Common myeloid progenitor, CD34-positive (primary cell): ENCODE data around the gene DOCK9.

Source experiments
- CTCF ChIA-PET: fragments of 350-600 bp; sonication (Branson Sonifier 250); formaldehyde crosslinking; loops from one replicate; lab custom pipeline; 2021; ENCODE audit warnings: antibody characterized with exemption; lab: Charles Lee
- POLR2A ChIA-PET: fragments of 350-600 bp; sonication (Branson Sonifier 250); formaldehyde crosslinking; loops from one replicate; lab custom pipeline; 2021; ENCODE audit warnings: antibody characterized with exemption; lab: Charles Lee
- DNase-seq, 3 donors: peaks; one replicate each; pipeline versions ENCODE4 v3.0.0 to v3.0.0-alpha.2; 2013
- H3K27ac ChIP-seq, 2 experiments: 1 replicate in 1 of 2; 2 replicates in 1 of 2; pipeline ENCODE4 v1.7.0; 2013; ENCODE audit warnings: inconsistent platforms in 2 of 2, low read length in 2 of 2, mild to moderate bottlenecking in 2 of 2, low read depth in 1 of 2, moderate library complexity in 1 of 2; ENCODE audit not compliant: severe bottlenecking in 2 of 2, insufficient read depth in 1 of 2, poor library complexity in 1 of 2
- H3K27me3 ChIP-seq, 5 experiments: replicated peaks in 2 of 5; 1 replicate in 3 of 5; 2 replicates in 2 of 5; pipeline versions ENCODE4 v1.6.1 to v1.7.0; 2013; ENCODE audit warnings: low read length in 4 of 5, mild to moderate bottlenecking in 2 of 5, moderate library complexity in 2 of 5, inconsistent platforms in 1 of 5; ENCODE audit not compliant: insufficient read depth in 5 of 5, control insufficient read depth in 4 of 5
- H3K36me3 ChIP-seq, 4 experiments: 1 replicate in 2 of 4; 2 replicates in 2 of 4; pipeline versions ENCODE4 v1.6.1 to v1.7.0; 2013; ENCODE audit warnings: low read length in 3 of 4, control low read depth in 1 of 4, mild to moderate bottlenecking in 1 of 4; ENCODE audit not compliant: control insufficient read depth in 4 of 4, insufficient read depth in 4 of 4
- H3K4me1 ChIP-seq, 4 experiments: 1 replicate in 3 of 4; 2 replicates in 1 of 4; pipeline versions ENCODE4 v1.6.1 to v1.7.1; 2013; ENCODE audit warnings: low read length in 3 of 4, mild to moderate bottlenecking in 3 of 4, control low read depth in 1 of 4, inconsistent platforms in 1 of 4, moderate library complexity in 1 of 4; ENCODE audit not compliant: control insufficient read depth in 4 of 4, insufficient read depth in 4 of 4; ENCODE audit errors: control extremely low read depth in 1 of 4
- H3K4me3 ChIP-seq, 7 experiments: 1 replicate in 4 of 7; 2 replicates in 3 of 7; pipeline versions ENCODE4 v1.5.1 to v1.7.0; 2013; ENCODE audit warnings: mild to moderate bottlenecking in 7 of 7, low read length in 6 of 7, moderate library complexity in 6 of 7, inconsistent platforms in 2 of 7, low read depth in 2 of 7, control low read depth in 1 of 7; ENCODE audit not compliant: insufficient read depth in 4 of 7, control insufficient read depth in 1 of 7; ENCODE audit errors: extremely low read depth in 1 of 7
- H3K9me3 ChIP-seq, 5 experiments: 1 replicate in 4 of 5; 2 replicates in 1 of 5; pipeline versions ENCODE4 v1.6.1 to v1.7.1; 2013; ENCODE audit warnings: low read length in 4 of 5, mild to moderate bottlenecking in 2 of 5, inconsistent platforms in 1 of 5, low read depth in 1 of 5, moderate library complexity in 1 of 5; ENCODE audit not compliant: control insufficient read depth in 4 of 5, insufficient read depth in 2 of 5; ENCODE audit errors: control extremely low read depth in 1 of 5
- WGBS: methylation state at CpG from one replicate; pipeline ENCODE4 v1.1.5; 2013; ENCODE audit not compliant: insufficient coverage; 5-methylcytosine and 5-hydroxymethylcytosine counted together

Gene DOCK9

DNA sequence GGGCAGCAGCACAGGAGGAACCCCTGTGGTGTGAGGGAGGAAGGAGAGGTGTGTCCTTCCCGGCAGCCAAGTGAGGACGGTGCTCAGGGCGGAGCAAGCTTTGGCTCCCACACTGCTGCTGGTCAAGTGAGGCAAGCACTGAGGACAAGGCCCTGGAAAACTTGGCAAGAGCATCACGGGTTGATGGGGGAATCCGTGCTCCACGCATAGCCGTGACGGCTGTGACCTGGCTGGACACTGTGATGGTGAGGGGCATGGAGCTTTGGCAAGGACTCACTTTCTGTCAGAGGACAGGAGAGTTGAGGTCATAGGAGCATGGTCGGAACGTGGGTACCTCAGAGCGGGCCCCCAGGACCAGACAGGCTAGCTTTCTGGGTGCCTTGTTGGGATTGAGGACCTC lies 196.4 kb downstream of the DOCK9 start:
- no peaks in the 10 kb centered on the region for H3K4me1 ChIP-seq
- no peak overlapping the region for H3K4me3 ChIP-seq
- ChIA-PET POLR2A (no interaction called here), CTCF (no interaction called here)
- H3K36me3 ChIP-seq, result no peaks in the 10 kb centered on the region
- H3K27me3 ChIP-seq, result peaks cover 0 to 34% (median 2%) of the 10 kb centered on the region in 5 experiments
- H3K9me3 ChIP-seq, result peaks cover 0 to 2% (median 0%) of the 10 kb centered on the region in 5 experiments
- DNase-seq, result no peak
- WGBS, result 93% methylated on average over 8 of the region's 11 CpGs
- H3K27ac ChIP-seq, result no peak overlapping the region

DNA sequence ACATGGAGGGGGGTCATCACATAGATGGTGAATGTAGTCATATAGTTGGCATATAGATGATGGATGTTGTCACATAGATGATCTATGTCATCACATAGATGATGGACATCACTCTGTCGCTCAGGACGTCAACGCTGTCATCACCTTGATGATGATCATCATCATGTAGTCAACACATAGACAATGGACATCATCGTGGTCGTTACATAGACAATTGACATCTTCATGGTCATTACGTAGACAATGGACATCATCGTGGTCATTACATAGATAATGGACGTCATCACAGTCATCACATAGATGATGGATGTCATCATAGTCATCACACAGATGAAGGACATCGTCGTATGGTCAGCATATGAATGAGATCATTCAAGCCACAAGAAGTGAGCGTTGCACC lies 196.8 kb downstream of the DOCK9 start:
- peaks cover 0 to 2% (median 0%) of the 10 kb centered on the region in 5 experiments for H3K9me3 ChIP-seq
- no peaks in the 10 kb centered on the region for H3K36me3 ChIP-seq
- DNase-seq, result no peak
- POLR2A ChIA-PET, result no interaction called here
- CTCF ChIA-PET, result no interaction called here
- no peak overlapping the region for H3K4me3 ChIP-seq
- no peaks in the 10 kb centered on the region for H3K4me1 ChIP-seq
- WGBS, result 79% methylated on average over 11 of the region's 11 CpGs
- peaks cover 0 to 31% (median 2%) of the 10 kb centered on the region in 5 experiments for H3K27me3 ChIP-seq
- no peak overlapping the region for H3K27ac ChIP-seq

DNA sequence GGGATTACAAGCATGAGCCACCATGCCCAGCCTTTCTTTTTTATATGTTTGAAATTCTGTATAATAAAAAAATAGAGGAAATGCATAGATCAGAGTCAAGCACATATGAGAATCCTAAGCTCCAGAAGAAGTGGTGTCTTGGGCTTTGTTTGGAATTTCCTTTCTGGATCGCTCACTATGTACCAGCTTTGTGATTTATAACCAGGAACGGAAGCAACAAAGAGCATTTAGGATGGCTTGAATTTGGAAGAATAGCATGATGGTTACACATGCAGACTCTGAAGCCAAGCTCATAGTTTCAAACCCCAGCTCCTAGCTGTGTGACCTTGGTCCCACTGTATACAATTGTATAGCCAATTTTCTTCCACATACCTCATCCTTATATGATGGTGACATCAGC lies 197.4 kb downstream of the DOCK9 start:
- no peak for DNase-seq
- Histone ChIP-seq H3K4me1 (no peaks in the 10 kb centered on the region), H3K9me3 (peaks cover 0 to 2% (median 0%) of the 10 kb centered on the region in 5 experiments), H3K27me3 (peaks cover 0 to 28% (median 2%) of the 10 kb centered on the region in 5 experiments), H3K4me3 (no peak overlapping the region), H3K36me3 (no peaks in the 10 kb centered on the region), H3K27ac (no peak overlapping the region)
- WGBS, result 32% methylated on average over 2 of the region's 2 CpGs
- CTCF ChIA-PET, result no interaction called here
- POLR2A ChIA-PET, result no interaction called here

DNA sequence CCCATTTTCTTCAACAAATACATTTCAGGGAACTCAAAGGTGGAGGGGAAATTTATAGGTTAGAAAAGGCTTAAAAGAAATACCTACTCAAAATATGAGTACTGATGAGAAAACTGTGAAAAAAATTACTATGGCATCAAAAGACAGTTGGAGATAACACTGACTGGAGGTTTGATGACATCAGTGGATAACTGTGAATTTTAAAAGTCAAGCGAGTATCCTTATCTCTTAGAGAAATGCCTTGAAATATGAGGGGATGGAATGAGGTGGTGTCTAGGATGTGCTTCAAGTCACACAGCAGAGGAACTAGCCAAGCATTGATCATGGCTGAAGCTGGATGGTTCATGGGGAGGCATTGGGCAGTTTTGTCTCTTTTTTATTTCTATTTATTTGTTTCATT lies 198.2 kb downstream of the DOCK9 start:
- H3K9me3 ChIP-seq, result peaks cover 0 to 2% (median 0%) of the 10 kb centered on the region in 5 experiments
- DNase-seq, result no peak
- WGBS, result 80% methylated on average over 1 of the region's 1 CpG
- ChIA-PET POLR2A (no interaction called here), CTCF (no interaction called here)
- no peak overlapping the region for H3K4me3 ChIP-seq
- H3K36me3 ChIP-seq, result no peaks in the 10 kb centered on the region
- H3K4me1 ChIP-seq, result no peaks in the 10 kb centered on the region
- H3K27me3 ChIP-seq, result peaks cover 0 to 24% (median 2%) of the 10 kb centered on the region in 5 experiments
- H3K27ac ChIP-seq, result no peak overlapping the region

DNA sequence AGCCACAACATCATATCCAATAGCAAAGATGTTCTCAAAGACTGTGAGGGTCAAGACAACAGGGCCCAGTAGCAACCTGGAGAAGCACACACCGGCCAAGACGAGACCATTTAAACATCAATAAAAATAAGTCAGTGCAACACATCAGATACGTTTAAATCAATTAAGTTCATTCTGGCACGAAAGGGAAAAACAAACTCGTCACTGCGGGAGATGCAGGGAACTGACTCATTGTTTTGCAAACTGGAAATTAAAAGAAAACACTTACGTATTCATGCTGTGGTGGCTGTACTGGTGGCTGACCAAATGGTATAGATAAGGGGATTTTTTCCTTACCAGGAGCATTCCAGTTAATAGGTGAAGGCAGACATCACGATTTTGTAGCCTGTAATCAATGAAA lies 199.1 kb downstream of the DOCK9 start:
- no peak overlapping the region for H3K4me3 ChIP-seq
- H3K27ac ChIP-seq, result no peak overlapping the region
- ChIA-PET POLR2A (no interaction called here), CTCF (no interaction called here)
- H3K9me3 ChIP-seq, result peaks cover 0 to 2% (median 0%) of the 10 kb centered on the region in 5 experiments
- H3K36me3 ChIP-seq, result no peaks in the 10 kb centered on the region
- DNase-seq, result no peak
- H3K27me3 ChIP-seq, result peaks cover 0 to 24% (median 2%) of the 10 kb centered on the region in 5 experiments
- H3K4me1 ChIP-seq, result no peaks in the 10 kb centered on the region
- 65% methylated on average over 5 of the region's 8 CpGs for WGBS

DNA sequence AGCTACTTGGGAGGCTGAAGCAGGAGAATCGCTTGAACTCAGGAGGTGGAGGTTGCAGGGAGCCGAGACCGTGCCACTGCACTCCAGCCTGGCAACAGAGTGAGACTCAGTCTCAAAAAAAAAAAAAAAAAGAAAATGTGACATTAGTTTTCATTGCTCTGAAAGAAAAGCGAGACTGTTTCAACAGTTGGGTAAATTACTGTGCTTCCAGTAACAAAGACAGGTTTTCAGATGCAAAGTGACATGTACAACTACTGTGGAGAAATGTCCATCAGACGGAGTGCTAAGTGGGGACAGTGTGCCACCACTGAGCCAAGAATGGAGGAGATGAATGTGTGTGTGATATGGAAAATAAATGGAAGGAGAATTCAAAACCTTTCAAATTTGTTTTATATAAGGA lies 201.2 kb downstream of the DOCK9 start:
- Histone ChIP-seq H3K9me3 (peaks cover 0 to 2% (median 0%) of the 10 kb centered on the region in 5 experiments), H3K4me3 (no peak overlapping the region), H3K27me3 (peaks cover 0 to 12% (median 2%) of the 10 kb centered on the region in 5 experiments), H3K36me3 (no peaks in the 10 kb centered on the region), H3K4me1 (no peaks in the 10 kb centered on the region), H3K27ac (no peak overlapping the region)
- POLR2A ChIA-PET, result no interaction called here
- 97% methylated on average over 5 of the region's 5 CpGs for WGBS
- no peak for DNase-seq
- CTCF ChIA-PET, result no interaction called here

DNA sequence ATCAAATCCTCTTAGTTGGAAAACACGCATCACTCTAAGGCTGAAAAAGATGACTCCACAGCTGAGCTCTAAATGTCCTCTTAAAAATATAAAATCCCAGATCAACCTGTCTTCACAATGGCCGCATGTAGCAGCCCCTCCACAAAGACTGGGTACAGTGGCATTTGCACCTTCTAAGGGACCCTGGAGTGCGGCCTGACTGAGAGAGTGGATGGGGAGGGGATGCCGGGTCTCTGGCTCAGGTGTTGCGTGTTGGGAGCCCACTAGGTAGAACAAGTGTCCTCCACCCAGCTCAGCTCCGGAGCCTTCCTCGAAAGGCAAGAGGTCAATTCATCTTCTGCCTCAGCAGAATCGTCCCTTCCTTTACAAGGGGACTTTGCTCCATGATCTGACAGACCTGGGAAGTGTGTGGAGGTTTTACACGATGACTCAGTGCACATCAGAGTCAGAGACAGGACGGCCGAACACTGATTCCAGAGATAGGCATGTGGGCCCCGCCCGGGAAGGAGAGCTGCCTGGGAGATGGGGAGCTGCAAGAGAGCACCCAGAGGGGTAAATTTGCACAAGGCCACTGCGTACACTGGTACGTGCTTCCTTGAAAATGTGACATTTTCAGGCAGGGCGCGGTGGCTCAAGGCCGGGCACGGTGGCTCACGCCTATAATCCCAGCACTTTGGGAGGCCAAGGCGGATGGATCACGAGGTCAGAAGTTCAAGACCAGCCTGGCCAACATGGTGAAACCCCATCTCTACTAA lies 201.8 kb downstream of the DOCK9 start:
- 96% methylated on average over 20 of the region's 22 CpGs for WGBS
- ChIA-PET CTCF (no interaction called here), POLR2A (no interaction called here)
- no peaks in the 10 kb centered on the region for H3K4me1 ChIP-seq
- H3K36me3 ChIP-seq, result no peaks in the 10 kb centered on the region
- no peak overlapping the region for H3K27ac ChIP-seq
- H3K9me3 ChIP-seq, result no peaks in the 10 kb centered on the region
- H3K4me3 ChIP-seq, result no peak overlapping the region
- H3K27me3 ChIP-seq, result peaks cover 0 to 12% (median 4%) of the 10 kb centered on the region in 5 experiments
- DNase-seq, result no peak
